GM10266 (cell line): ENCODE measurements around the gene SULF2.
A peak's percentile ranks its signal among the peaks of the same experiment; 100 is the strongest.

Experiments used
- DNase-seq: peaks from one replicate; pipeline ENCODE4 v3.0.0; 2012; ENCODE audit errors: extremely low spot score
- CTCF ChIP-seq: IDR thresholded peaks from 2 replicates; pipeline ENCODE4 v1.5.1; 2012; ENCODE audit warnings: mild to moderate bottlenecking, low read depth; ENCODE audit not compliant: control insufficient read depth, insufficient read depth; ENCODE audit errors: missing control alignments

The SULF2 gene

DNA sequence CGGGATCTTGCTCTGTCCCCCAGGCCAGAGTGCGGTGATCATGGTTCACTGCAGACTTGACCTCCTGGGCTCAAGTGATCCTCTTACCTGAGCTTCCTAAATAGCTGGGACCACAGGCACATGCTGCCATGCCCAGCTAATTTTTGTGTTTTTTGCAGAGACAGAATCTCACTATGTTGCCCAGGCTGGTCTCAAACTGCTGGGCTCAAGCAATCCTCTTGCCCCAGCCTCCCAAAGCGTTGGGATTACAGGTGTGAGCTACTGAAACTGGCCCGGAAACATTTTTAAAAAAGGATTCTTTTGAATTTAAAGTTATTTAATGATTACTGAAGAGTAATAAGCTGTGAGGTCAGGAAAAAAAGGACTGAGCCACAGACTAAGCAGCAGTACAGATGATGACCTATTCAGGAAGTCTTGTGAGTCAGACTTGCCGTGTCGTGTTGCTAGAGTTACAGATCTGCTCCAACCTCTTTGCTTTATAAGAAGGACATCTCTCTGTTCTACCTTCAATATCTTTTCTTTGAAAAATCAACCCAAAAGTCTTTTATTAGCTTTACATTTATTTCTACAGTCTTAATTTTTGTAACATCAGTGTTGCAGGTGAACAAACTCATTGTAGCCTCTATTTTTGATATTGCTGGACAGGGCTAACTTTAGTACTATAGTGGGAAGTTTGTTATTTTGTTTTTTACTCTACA is 174.9 kb downstream of the SULF2 start:
- DNase-seq, result peak; percentile 57
- no peak for TF ChIP-seq CTCF

DNA sequence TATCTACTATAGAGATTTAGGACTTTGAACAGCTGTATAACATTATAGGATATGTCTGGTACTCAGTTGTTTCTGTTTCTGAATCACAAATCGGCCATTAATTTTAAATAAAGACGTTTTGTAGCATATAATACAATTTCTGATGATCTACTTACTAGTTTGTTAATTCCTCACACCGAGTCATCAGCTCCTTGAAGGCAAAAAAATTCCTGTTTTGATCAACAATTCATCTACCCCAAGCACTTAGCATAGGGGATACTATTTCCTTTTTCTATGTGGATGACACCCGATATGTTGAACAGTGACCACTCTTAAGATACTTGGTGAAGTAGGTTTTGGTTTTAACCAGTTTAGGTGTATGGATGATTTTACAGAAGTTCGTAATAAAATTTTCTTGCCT is 176.3 kb downstream of the SULF2 start:
- no peak for TF ChIP-seq CTCF
- DNase-seq, result no peak
